Mucosa of stomach (tissue), 1 donor: Measurements from ENCODE around the gene PRMT5.

Experiments used
- H3K27me3 ChIP-seq: one replicate; pipeline ENCODE4 v1.7.0; 2013; ENCODE audit warnings: mild to moderate bottlenecking, low read length; ENCODE audit not compliant: control insufficient read depth, insufficient read depth
- H3K36me3 ChIP-seq: one replicate; pipeline ENCODE4 v1.7.0; 2013; ENCODE audit warnings: low read length; ENCODE audit not compliant: control insufficient read depth, insufficient read depth
- H3K4me1 ChIP-seq: one replicate; pipeline ENCODE4 v1.7.0; 2013; ENCODE audit warnings: mild to moderate bottlenecking, low read length; ENCODE audit not compliant: control insufficient read depth, insufficient read depth
- H3K4me3 ChIP-seq: one replicate; pipeline ENCODE4 v1.7.0; 2013; ENCODE audit warnings: low read length
- H3K9ac ChIP-seq: one replicate; pipeline ENCODE4 v1.7.0; 2013; ENCODE audit warnings: mild to moderate bottlenecking, low read length, moderate library complexity
- H3K9me3 ChIP-seq: one replicate; pipeline ENCODE4 v1.7.0; 2013; ENCODE audit warnings: mild to moderate bottlenecking, low read length, moderate library complexity; ENCODE audit not compliant: control insufficient read depth
- donor health status: Pancreatic carcinoma.

Gene PRMT5

GRCh38 chr14:22906073-22906472 is 23.1 kb downstream of the PRMT5 start:
- Histone ChIP-seq H3K9me3 (no peaks in the 10 kb centered on the region), H3K36me3 (peaks cover 26% of the 10 kb centered on the region), H3K9ac (no peak overlapping the region), H3K4me3 (no peak overlapping the region), H3K4me1 (peaks cover 4% of the 10 kb centered on the region), H3K27me3 (no peaks in the 10 kb centered on the region)

- Histone ChIP-seq H3K4me1 (peaks cover 4% of the 10 kb centered on the region), H3K9me3 (no peaks in the 10 kb centered on the region), H3K36me3 (peaks cover 26% of the 10 kb centered on the region), H3K9ac (no peak overlapping the region), H3K4me3 (no peak overlapping the region), H3K27me3 (no peaks in the 10 kb centered on the region)
These were observed 23.5 kb downstream of the PRMT5 start for GRCh38 chr14:22905627-22906026.

- peaks cover 4% of the 10 kb centered on the region for H3K4me1 ChIP-seq
- H3K9me3 ChIP-seq: no peaks in the 10 kb centered on the region
- H3K27me3 ChIP-seq: no peaks in the 10 kb centered on the region
- no peak overlapping the region for H3K4me3 ChIP-seq
- peaks cover 26% of the 10 kb centered on the region for H3K36me3 ChIP-seq
- no peak overlapping the region for H3K9ac ChIP-seq
These were observed 25.5 kb downstream of the PRMT5 start for GRCh38 chr14:22903742-22904087.

DNA sequence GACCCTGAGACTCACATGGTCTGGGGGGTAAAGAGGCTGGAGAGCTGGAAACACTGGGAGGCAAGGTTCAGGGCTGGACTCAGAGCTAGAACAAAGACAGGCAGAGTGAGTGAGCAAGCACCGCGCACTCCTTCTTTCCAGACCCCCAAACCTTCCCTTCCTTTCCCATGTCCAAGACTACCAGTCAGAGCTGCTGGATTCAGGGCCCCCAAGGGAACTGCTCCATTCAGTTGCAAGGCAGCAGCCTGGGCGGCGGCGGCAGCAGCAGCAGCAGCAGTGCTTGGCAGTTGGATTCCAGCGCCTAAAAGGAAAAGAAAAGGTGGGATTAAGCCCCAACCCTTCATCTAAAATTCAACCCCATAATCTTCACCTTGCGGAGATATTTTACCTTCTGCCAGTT is 27.4 kb downstream of the PRMT5 start:
- Histone ChIP-seq H3K4me3 (no peak overlapping the region), H3K27me3 (no peaks in the 10 kb centered on the region), H3K36me3 (peaks cover 26% of the 10 kb centered on the region), H3K4me1 (peaks cover 4% of the 10 kb centered on the region), H3K9me3 (no peaks in the 10 kb centered on the region), H3K9ac (no peak overlapping the region)

GRCh38 chr14:22900081-22900799 is 28.9 kb downstream of the PRMT5 start:
- H3K4me1 ChIP-seq: peaks cover 4% of the 10 kb centered on the region
- H3K27me3 ChIP-seq: no peaks in the 10 kb centered on the region
- H3K9ac ChIP-seq: no peak overlapping the region
- no peaks in the 10 kb centered on the region for H3K9me3 ChIP-seq
- peaks cover 17% of the 10 kb centered on the region for H3K36me3 ChIP-seq
- no peak overlapping the region for H3K4me3 ChIP-seq

DNA sequence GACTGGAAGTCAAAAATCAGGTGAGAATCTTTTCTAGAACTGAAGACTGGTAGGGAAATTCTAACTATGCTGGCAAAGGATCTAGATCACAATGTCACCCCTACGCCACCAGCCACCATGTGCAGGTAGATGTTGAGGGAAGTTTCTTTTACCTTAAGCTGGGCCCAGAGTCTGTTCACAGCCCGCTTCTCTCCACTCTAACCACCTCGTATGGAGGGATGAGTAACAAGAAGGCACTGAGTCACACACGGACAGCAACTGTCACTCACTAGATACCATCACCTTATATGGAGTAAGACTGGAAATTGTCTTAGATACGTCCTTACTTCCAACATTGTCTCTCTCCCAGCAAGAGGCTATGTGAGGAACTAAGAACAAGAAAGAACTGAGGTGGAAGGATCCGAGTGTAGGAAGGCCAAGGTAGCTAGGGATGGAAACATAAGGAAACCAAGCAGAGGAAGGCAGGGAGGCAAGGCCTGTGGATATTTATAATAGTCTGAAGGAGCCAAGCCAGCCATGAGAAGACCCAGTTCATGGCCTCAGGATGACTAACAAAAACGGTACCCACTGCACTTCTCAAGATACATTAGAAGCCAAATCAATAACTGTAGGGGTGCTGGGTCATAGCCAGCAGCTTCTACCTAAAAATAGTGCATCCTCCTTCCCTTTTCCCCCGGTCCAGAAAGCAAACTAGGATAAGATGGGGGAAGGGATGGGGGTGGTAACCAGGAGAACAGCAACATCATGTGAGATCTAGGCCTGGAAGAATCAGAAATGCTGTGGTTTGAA is 30.7 kb downstream of the PRMT5 start:
- H3K4me1 ChIP-seq: no peaks in the 10 kb centered on the region
- H3K9ac ChIP-seq: no peak overlapping the region

DNA sequence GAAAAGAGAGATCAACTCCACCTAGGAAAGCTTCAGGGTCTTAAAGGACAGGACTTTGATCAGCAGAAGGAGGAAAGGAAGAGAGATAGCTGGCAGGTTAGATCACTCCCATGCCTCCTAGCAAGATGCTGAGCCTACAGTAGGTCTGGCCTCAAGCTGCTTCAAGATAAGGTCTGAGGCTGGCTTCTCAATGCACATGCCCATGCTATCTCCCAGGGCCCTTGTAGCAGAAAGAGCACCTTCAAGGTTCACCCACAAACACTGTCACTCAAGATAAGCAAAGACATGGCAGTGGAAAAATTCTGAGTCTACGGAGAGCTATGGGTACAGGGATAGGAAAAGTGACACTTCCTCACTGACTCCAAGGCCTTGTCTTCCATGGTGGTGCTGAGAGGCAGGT is 31.8 kb downstream of the PRMT5 start:
- H3K9me3 ChIP-seq: no peaks in the 10 kb centered on the region
- H3K4me1 ChIP-seq: no peaks in the 10 kb centered on the region
- H3K27me3 ChIP-seq: no peaks in the 10 kb centered on the region
- H3K9ac ChIP-seq: no peak overlapping the region
- H3K4me3 ChIP-seq: no peak overlapping the region
- peaks cover 11% of the 10 kb centered on the region for H3K36me3 ChIP-seq

More for the DNA sequence above, 30.7 kb downstream of the PRMT5 start:
- Histone ChIP-seq H3K27me3 (no peaks in the 10 kb centered on the region), H3K9me3 (no peaks in the 10 kb centered on the region), H3K4me3 (no peak overlapping the region), H3K36me3 (peaks cover 12% of the 10 kb centered on the region)

DNA sequence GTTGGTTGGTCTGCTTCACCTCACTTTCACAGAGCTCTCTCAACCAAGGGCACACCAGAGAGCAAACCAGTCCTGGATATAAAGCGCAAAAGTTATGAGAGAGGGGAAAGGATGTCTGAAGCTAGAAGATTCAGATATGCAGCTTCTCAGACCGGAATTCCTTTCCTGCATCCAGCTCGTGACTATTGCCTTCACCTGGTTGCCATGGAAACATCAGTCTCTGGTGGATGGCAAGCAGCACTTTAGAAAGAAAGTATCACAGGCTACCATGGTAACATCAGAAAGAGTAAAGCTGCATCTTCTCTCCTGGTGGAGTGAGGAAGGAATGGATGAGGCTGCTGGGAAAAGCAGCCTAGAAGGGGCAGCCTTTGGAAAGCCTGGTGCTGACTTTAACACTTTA is 32.4 kb downstream of the PRMT5 start:
- H3K36me3 ChIP-seq: peaks cover 5% of the 10 kb centered on the region
- no peak overlapping the region for H3K4me3 ChIP-seq
- H3K9me3 ChIP-seq: no peaks in the 10 kb centered on the region
- H3K9ac ChIP-seq: no peak overlapping the region
- no peaks in the 10 kb centered on the region for H3K4me1 ChIP-seq
- no peaks in the 10 kb centered on the region for H3K27me3 ChIP-seq

- H3K27me3 ChIP-seq: no peaks in the 10 kb centered on the region
- H3K9ac ChIP-seq: no peak overlapping the region
- H3K9me3 ChIP-seq: no peaks in the 10 kb centered on the region
- H3K4me1 ChIP-seq: no peaks in the 10 kb centered on the region
- no peak overlapping the region for H3K4me3 ChIP-seq
- H3K36me3 ChIP-seq: peaks cover 1% of the 10 kb centered on the region
These were observed 32.8 kb downstream of the PRMT5 start for GRCh38 chr14:22896356-22896755.

DNA sequence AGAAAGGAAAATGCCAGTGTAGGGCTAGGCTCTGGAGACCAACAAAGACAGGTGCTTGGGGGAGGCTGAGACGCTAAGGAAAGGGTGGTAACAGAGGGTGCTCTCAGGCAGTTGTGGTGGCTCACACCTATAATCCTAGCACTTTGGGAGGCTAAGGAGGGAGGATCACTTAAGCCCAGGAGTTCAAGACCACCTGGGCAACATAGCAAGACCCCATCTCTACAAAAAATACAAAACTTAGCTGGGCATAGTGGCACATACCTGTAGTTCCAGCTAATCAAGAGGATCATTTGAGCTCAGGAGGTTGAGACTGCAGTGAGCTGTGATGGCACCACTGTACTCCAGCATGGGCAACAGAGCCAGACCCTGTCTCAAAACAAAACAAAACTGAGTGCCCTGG is 33.8 kb downstream of the PRMT5 start:
- no peaks in the 10 kb centered on the region for H3K27me3 ChIP-seq
- H3K4me3 ChIP-seq: no peak overlapping the region
- H3K36me3 ChIP-seq: no peaks in the 10 kb centered on the region
- H3K4me1 ChIP-seq: no peaks in the 10 kb centered on the region
- H3K9me3 ChIP-seq: no peaks in the 10 kb centered on the region
- H3K9ac ChIP-seq: no peak overlapping the region

DNA sequence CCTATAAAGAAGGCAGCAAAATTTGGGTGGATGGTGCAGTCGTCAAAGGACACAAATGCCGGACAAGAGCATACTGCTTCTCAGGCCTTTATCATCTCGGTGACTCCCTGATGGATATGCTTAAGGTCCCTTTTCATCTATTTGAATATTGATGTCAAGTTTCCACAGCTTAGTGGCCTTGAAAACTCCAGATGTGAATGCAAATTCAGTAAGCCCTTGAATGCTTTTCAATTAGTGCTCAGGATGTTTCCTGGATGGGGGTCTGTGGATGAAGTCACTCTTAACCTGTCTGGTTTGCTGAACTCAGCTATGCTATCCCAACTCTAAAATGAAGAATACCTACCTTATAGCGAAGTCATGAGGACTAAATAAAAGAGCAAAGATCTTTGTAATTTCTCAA is 35.5 kb downstream of the PRMT5 start:
- Histone ChIP-seq H3K9me3 (no peaks in the 10 kb centered on the region), H3K36me3 (no peaks in the 10 kb centered on the region), H3K9ac (no peak overlapping the region), H3K4me1 (no peaks in the 10 kb centered on the region), H3K27me3 (no peaks in the 10 kb centered on the region), H3K4me3 (no peak overlapping the region)

DNA sequence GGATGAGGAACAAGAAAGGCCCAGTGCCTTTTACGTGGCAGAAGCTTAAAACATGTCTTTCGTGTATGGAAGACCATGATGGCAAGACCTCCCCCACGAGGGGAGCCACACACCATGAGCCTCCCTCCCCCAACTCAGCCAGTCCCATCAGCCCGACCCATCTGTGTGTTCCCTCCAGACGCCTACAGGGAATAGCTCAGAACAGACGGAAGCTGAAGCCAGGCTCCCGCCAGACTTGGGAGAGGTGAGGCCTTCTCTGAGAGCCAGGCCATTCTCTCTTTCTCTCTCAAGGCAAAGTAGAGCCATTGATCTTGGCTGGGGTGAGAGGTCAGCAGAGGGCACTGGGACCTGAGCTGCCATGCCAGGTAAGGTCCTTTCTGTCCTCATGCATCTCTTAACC is 36.7 kb downstream of the PRMT5 start:
- H3K27me3 ChIP-seq: no peaks in the 10 kb centered on the region
- H3K9ac ChIP-seq: no peak overlapping the region
- H3K9me3 ChIP-seq: no peaks in the 10 kb centered on the region
- H3K36me3 ChIP-seq: no peaks in the 10 kb centered on the region
- H3K4me1 ChIP-seq: peaks cover 11% of the 10 kb centered on the region
- no peak overlapping the region for H3K4me3 ChIP-seq
